ENCODE data around the gene SEPHS2. TPM values are rescaled to one million over a fixed set of nuclear protein-coding genes. Genes with fewer than 3 reads are reported as not detected.

Gene SEPHS2
- total and polyA plus RNA-seq, 5 donors, result 29.4 to 41.1 (median 36.3) TPM

- H3K4me1 ChIP-seq (ENCODE audit: control insufficient read depth, insufficient read depth, low read length), result peaks cover 2% of the 10 kb centered on the region
- peak in 1 of 3 donors; percentile 48 for DNase-seq
- H3K9me3 ChIP-seq (ENCODE audit: control insufficient read depth, low read length), result no peaks in the 10 kb centered on the region
- WGBS, result 76% methylated on average over 10 of the region's 10 CpGs
- ATAC-seq, result no peak
- intact Hi-C loops (cut with DNase I), result loop anchor here (10.0 kb wide), 4 partner anchors 79 to 169 kb away; partner anchors contain the start of genes ZNF689 (in 1 of the 4), ZNF747 (in 1 of the 4) and ZNF768 (in 1 of the 4)
- peak overlapping the region; percentile 70 for H3K27ac ChIP-seq (ENCODE audit: low read length)
- no peaks in the 10 kb centered on the region for H3K27me3 ChIP-seq (ENCODE audit: control insufficient read depth, insufficient read depth)
- peak overlapping the region; percentile 93 for H3K4me3 ChIP-seq (ENCODE audit: low read length)
Measured at GRCh38 chr16:30446203-30446595, 525 bp upstream of the SEPHS2 start.

- no peak for DNase-seq
- H3K4me1 ChIP-seq (ENCODE audit: control insufficient read depth, insufficient read depth, low read length), result peaks cover 2% of the 10 kb centered on the region
- no peaks in the 10 kb centered on the region for H3K27me3 ChIP-seq (ENCODE audit: control insufficient read depth, insufficient read depth)
- no peak for ATAC-seq
- intact Hi-C loops (cut with DNase I), result loop anchor here (10.0 kb wide), 4 partner anchors 80 to 170 kb away; partner anchors contain the start of genes ZNF689 (in 1 of the 4), ZNF747 (in 1 of the 4) and ZNF768 (in 1 of the 4)
- 34% methylated on average over 11 of the region's 11 CpGs for WGBS
- H3K9me3 ChIP-seq (ENCODE audit: control insufficient read depth, low read length), result no peaks in the 10 kb centered on the region
- H3K4me3 ChIP-seq (ENCODE audit: low read length), result peak overlapping the region; percentile 93
- peak overlapping the region; percentile 93 for H3K27ac ChIP-seq (ENCODE audit: low read length)
Measured at GRCh38 chr16:30445149-30445407, 596 bp downstream of the SEPHS2 start.

- H3K27ac ChIP-seq (ENCODE audit: low read length), result peak overlapping the region; percentile 93
- peak in 1 of 3 donors; percentile 55 for DNase-seq
- WGBS, result 95% methylated on average over 29 of the region's 29 CpGs
Measured at GRCh38 chr16:30444231-30445148, 1.2 kb downstream of the SEPHS2 start.

GRCh38 chr16:30443631-30444030, 2.0 kb downstream of the SEPHS2 start:
- Histone ChIP-seq H3K27me3 (ENCODE audit: control insufficient read depth, insufficient read depth) (no peaks in the 10 kb centered on the region), H3K4me3 (ENCODE audit: low read length) (no peak overlapping the region), H3K4me1 (ENCODE audit: control insufficient read depth, insufficient read depth, low read length) (peaks cover 2% of the 10 kb centered on the region), H3K27ac (ENCODE audit: low read length) (no peak overlapping the region), H3K9me3 (ENCODE audit: control insufficient read depth, low read length) (no peaks in the 10 kb centered on the region)
- no peak for DNase-seq
- 81% methylated on average over 2 of the region's 2 CpGs for whole genome bisulfite sequencing
- intact Hi-C loops (cut with DNase I), result loop anchor here (10.0 kb wide), 4 partner anchors 81 to 171 kb away; partner anchors contain the start of genes ZNF689 (in 1 of the 4), ZNF747 (in 1 of the 4) and ZNF768 (in 1 of the 4)
- ATAC-seq, result no peak

More at GRCh38 chr16:30444231-30445148, 1.2 kb downstream of the SEPHS2 start:
- Histone ChIP-seq H3K9me3 (ENCODE audit: control insufficient read depth, low read length) (no peaks in the 10 kb centered on the region), H3K4me1 (ENCODE audit: control insufficient read depth, insufficient read depth, low read length) (peaks cover 2% of the 10 kb centered on the region), H3K4me3 (ENCODE audit: low read length) (peak overlapping the region; percentile 93), H3K27me3 (ENCODE audit: control insufficient read depth, insufficient read depth) (no peaks in the 10 kb centered on the region)
- intact Hi-C loops (cut with DNase I), result loop anchor here (10.0 kb wide), 4 partner anchors 80 to 170 kb away; partner anchors contain the start of genes ZNF689 (in 1 of the 4), ZNF747 (in 1 of the 4) and ZNF768 (in 1 of the 4)
- no peak for ATAC-seq

GRCh38 chr16:30439720-30440348, 5.8 kb downstream of the SEPHS2 start:
- H3K9me3 ChIP-seq (ENCODE audit: control insufficient read depth, low read length), result no peaks in the 10 kb centered on the region
- H3K4me3 ChIP-seq (ENCODE audit: low read length), result no peak overlapping the region
- no peak overlapping the region for H3K27ac ChIP-seq (ENCODE audit: low read length)
- ATAC-seq (no peak), DNase-seq (peak in 1 of 3 donors; percentile 7)
- intact Hi-C loops (cut with DNase I), result loop anchor here (10.0 kb wide), 4 partner anchors 85 to 175 kb away; partner anchors contain the start of genes ZNF689 (in 1 of the 4), ZNF747 (in 1 of the 4) and ZNF768 (in 1 of the 4)
- peaks cover under 1% of the 10 kb centered on the region for H3K4me1 ChIP-seq (ENCODE audit: control insufficient read depth, insufficient read depth, low read length)
- 86% methylated on average over 6 of the region's 6 CpGs for WGBS
- no peaks in the 10 kb centered on the region for H3K27me3 ChIP-seq (ENCODE audit: control insufficient read depth, insufficient read depth)

- no peaks in the 10 kb centered on the region for H3K9me3 ChIP-seq (ENCODE audit: control insufficient read depth, low read length)
- H3K27me3 ChIP-seq (ENCODE audit: control insufficient read depth, insufficient read depth), result no peaks in the 10 kb centered on the region
- no peaks in the 10 kb centered on the region for H3K4me1 ChIP-seq (ENCODE audit: control insufficient read depth, insufficient read depth, low read length)
- intact Hi-C loops (cut with DNase I), result loop anchor here in 1 of 4 donors (10.0 kb wide), 1 partner anchor 166 kb away; no protein-coding TSS in a partner anchor
- DNase-seq (no peak), ATAC-seq (no peak)
- H3K4me3 ChIP-seq (ENCODE audit: low read length), result no peak overlapping the region
- 91% methylated on average over 5 of the region's 5 CpGs for WGBS
- no peak overlapping the region for H3K27ac ChIP-seq (ENCODE audit: low read length)
Measured at GRCh38 chr16:30438835-30439234, 6.8 kb downstream of the SEPHS2 start.

GRCh38 chr16:30437511-30438046, 8.1 kb downstream of the SEPHS2 start:
- Histone ChIP-seq H3K4me1 (ENCODE audit: control insufficient read depth, insufficient read depth, low read length) (no peaks in the 10 kb centered on the region), H3K27me3 (ENCODE audit: control insufficient read depth, insufficient read depth) (no peaks in the 10 kb centered on the region), H3K4me3 (ENCODE audit: low read length) (no peak overlapping the region), H3K27ac (ENCODE audit: low read length) (no peak overlapping the region), H3K9me3 (ENCODE audit: control insufficient read depth, low read length) (no peaks in the 10 kb centered on the region)
- intact Hi-C loops (cut with DNase I), result loop anchor here in 1 of 4 donors (10.0 kb wide), 1 partner anchor 167 kb away; no protein-coding TSS in a partner anchor
- ATAC-seq (no peak), DNase-seq (peak in 1 of 3 donors; percentile 3)
- WGBS, result 83% methylated on average over 3 of the region's 3 CpGs

- intact Hi-C loops (cut with DNase I), result loop anchor here in 1 of 4 donors (10.0 kb wide), 1 partner anchor 170 kb away; no protein-coding TSS in a partner anchor
- H3K9me3 ChIP-seq (ENCODE audit: control insufficient read depth, low read length), result no peaks in the 10 kb centered on the region
- DNase-seq (no peak), ATAC-seq (no peak)
- 66% methylated on average over 4 of the region's 4 CpGs for WGBS
- no peak overlapping the region for H3K27ac ChIP-seq (ENCODE audit: low read length)
- peaks cover 2% of the 10 kb centered on the region for H3K4me1 ChIP-seq (ENCODE audit: control insufficient read depth, insufficient read depth, low read length)
- H3K27me3 ChIP-seq (ENCODE audit: control insufficient read depth, insufficient read depth), result no peaks in the 10 kb centered on the region
- no peak overlapping the region for H3K4me3 ChIP-seq (ENCODE audit: low read length)
Measured at GRCh38 chr16:30434852-30435251, 10.8 kb downstream of the SEPHS2 start.

- H3K27me3 ChIP-seq (ENCODE audit: control insufficient read depth, insufficient read depth), result no peaks in the 10 kb centered on the region
- H3K9me3 ChIP-seq (ENCODE audit: control insufficient read depth, low read length), result no peaks in the 10 kb centered on the region
- intact Hi-C loops (cut with DNase I), result loop anchor here in 1 of 4 donors (10.0 kb wide), 1 partner anchor 174 kb away; no protein-coding TSS in a partner anchor
- peak overlapping the region; percentile 43 for H3K4me3 ChIP-seq (ENCODE audit: low read length)
- peak in 1 of 3 donors; percentile 61 for DNase-seq
- 52% methylated on average over 19 of the region's 19 CpGs for WGBS
- H3K27ac ChIP-seq (ENCODE audit: low read length), result peak overlapping the region; percentile 78
- peaks cover 5% of the 10 kb centered on the region for H3K4me1 ChIP-seq (ENCODE audit: control insufficient read depth, insufficient read depth, low read length)
- ATAC-seq, result peak; percentile 17 to 30
Measured at GRCh38 chr16:30430428-30430970, 15.2 kb downstream of the SEPHS2 start.
